Measurements from ENCODE around the gene CALCOCO2.

DNA sequence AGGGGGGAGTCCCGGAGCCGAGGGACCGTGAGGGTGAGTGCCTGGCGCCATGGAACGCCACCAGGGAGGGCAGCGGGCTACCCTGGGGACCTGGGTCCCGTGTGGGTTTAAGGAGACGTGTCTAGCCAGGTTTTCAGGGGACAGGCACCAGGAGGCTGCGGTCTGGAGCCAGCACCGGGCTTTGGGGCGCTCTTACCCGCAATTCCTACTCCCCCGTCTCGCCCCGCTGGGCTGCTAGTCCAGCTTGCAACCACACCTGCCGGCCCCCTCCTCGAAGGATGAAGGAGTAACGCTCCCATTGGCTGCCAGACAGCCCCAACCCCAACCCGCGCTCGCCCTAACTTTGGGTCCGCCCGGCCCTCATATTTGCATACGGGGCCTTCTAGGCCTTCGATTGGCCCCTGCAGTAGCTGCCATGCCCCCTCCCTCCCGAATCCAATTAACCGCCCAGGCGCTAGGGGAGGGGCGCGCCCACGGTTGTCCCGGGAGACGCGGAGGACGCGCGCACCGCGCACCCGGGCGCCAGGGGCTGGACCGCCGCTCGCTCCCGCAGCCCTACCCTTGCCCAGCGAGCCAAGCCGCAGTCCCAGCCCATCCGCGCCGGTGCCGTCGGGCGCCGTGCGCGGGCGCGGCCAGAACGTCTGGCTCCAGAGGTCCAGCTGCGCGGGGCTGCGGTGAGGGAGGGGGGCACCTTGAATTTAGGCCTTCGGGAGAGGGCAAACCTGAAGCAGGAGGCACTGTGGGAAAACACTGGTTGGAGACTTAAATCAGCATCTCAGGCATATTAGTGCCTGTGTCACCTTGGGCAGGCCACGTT is 13.9 kb upstream of the CALCOCO2 start, which contains the start of gene TTLL6:
- TF ChIP-seq, protein P1, sequence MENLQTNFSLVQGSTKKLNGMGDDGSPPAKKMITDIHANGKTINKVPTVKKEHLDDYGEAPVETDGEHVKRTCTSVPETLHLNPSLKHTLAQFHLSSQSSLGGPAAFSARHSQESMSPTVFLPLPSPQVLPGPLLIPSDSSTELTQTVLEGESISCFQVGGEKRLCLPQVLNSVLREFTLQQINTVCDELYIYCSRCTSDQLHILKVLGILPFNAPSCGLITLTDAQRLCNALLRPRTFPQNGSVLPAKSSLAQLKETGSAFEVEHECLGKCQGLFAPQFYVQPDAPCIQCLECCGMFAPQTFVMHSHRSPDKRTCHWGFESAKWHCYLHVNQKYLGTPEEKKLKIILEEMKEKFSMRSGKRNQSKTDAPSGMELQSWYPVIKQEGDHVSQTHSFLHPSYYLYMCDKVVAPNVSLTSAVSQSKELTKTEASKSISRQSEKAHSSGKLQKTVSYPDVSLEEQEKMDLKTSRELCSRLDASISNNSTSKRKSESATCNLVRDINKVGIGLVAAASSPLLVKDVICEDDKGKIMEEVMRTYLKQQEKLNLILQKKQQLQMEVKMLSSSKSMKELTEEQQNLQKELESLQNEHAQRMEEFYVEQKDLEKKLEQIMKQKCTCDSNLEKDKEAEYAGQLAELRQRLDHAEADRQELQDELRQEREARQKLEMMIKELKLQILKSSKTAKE (IDR thresholded peaks at IDR 0.05; ENCODE audit: low read depth, poor library complexity, severe bottlenecking), result no peak
- TF ChIP-seq, protein P2, sequence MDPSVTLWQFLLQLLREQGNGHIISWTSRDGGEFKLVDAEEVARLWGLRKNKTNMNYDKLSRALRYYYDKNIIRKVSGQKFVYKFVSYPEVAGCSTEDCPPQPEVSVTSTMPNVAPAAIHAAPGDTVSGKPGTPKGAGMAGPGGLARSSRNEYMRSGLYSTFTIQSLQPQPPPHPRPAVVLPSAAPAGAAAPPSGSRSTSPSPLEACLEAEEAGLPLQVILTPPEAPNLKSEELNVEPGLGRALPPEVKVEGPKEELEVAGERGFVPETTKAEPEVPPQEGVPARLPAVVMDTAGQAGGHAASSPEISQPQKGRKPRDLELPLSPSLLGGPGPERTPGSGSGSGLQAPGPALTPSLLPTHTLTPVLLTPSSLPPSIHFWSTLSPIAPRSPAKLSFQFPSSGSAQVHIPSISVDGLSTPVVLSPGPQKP (IDR thresholded peaks at IDR 0.05; ENCODE audit: low read depth, low read length), result no peak
- TF ChIP-seq GABPA (IDR thresholded peaks at IDR 0.05; ENCODE audit: low read depth) (no peak), NR2C2 (IDR thresholded peaks at IDR 0.05; ENCODE audit: borderline replicate concordance, control insufficient read depth, insufficient read length, low read depth) (no peak), ZNF384 (IDR thresholded peaks at IDR 0.05; ENCODE audit: borderline replicate concordance, low read depth, low read length) (no peak), RAD51 (IDR thresholded peaks at IDR 0.05) (no peak)
- TF ChIP-seq, protein P3, sequence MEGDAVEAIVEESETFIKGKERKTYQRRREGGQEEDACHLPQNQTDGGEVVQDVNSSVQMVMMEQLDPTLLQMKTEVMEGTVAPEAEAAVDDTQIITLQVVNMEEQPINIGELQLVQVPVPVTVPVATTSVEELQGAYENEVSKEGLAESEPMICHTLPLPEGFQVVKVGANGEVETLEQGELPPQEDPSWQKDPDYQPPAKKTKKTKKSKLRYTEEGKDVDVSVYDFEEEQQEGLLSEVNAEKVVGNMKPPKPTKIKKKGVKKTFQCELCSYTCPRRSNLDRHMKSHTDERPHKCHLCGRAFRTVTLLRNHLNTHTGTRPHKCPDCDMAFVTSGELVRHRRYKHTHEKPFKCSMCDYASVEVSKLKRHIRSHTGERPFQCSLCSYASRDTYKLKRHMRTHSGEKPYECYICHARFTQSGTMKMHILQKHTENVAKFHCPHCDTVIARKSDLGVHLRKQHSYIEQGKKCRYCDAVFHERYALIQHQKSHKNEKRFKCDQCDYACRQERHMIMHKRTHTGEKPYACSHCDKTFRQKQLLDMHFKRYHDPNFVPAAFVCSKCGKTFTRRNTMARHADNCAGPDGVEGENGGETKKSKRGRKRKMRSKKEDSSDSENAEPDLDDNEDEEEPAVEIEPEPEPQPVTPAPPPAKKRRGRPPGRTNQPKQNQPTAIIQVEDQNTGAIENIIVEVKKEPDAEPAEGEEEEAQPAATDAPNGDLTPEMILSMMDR (IDR thresholded peaks at IDR 0.05 in 2 of 3, conservative IDR thresholded peaks at IDR 0.05 in 1 of 3; ENCODE audit: control insufficient read depth in 2 of 3, extremely low read depth in 1 of 3, insufficient read depth in 1 of 3, low read depth in 3 of 3, low read length in 3 of 3), result no peak
- TF ChIP-seq, protein P4, sequence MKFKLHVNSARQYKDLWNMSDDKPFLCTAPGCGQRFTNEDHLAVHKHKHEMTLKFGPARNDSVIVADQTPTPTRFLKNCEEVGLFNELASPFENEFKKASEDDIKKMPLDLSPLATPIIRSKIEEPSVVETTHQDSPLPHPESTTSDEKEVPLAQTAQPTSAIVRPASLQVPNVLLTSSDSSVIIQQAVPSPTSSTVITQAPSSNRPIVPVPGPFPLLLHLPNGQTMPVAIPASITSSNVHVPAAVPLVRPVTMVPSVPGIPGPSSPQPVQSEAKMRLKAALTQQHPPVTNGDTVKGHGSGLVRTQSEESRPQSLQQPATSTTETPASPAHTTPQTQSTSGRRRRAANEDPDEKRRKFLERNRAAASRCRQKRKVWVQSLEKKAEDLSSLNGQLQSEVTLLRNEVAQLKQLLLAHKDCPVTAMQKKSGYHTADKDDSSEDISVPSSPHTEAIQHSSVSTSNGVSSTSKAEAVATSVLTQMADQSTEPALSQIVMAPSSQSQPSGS (IDR thresholded peaks at IDR 0.05; ENCODE audit: low read length), result no peak
